ENCODE measurements around the gene PARG.

The PARG gene

GRCh38 chr10:49781247-49781646, 160.6 kb downstream of the PARG start:
- H2AK5ac ChIP-seq (ENCODE audit: low read length), result no peak overlapping the region
- no peak overlapping the region for H3K9ac ChIP-seq (ENCODE audit: low read length)
- no peak overlapping the region for H2AFZ ChIP-seq (ENCODE audit: insufficient read depth, low read length, poor library complexity)
- no peak overlapping the region for H2BK12ac ChIP-seq (ENCODE audit: low read length)
- no peaks in the 10 kb centered on the region for H3K4me1 ChIP-seq (ENCODE audit: control insufficient read depth in 1 of 2, insufficient read depth in 2 of 2, low read length in 2 of 2)
- no peak overlapping the region for H4K91ac ChIP-seq (ENCODE audit: low read depth, low read length)
- H3K4me3 ChIP-seq (ENCODE audit: low read depth, low read length), result no peak overlapping the region
- H3K79me2 ChIP-seq (ENCODE audit: control insufficient read depth, insufficient read depth, low read length, poor library complexity), result no peaks in the 10 kb centered on the region
- no peaks in the 10 kb centered on the region for H3K36me3 ChIP-seq (ENCODE audit: control insufficient read depth in 1 of 2, insufficient read depth in 2 of 2, low read length in 2 of 2)
- no peak overlapping the region for H3K14ac ChIP-seq (ENCODE audit: low read length)
- no peak overlapping the region for H3K4me2 ChIP-seq (ENCODE audit: low read length)
- H2BK5ac ChIP-seq (ENCODE audit: low read depth, low read length, poor library complexity), result no peak overlapping the region
- no peak for DNase-seq
- H3K9me3 ChIP-seq (ENCODE audit: insufficient read depth, low read depth, low read length), result no peaks in the 10 kb centered on the region
- H4K8ac ChIP-seq (ENCODE audit: low read depth, low read length), result no peak overlapping the region
- H3K79me1 ChIP-seq (ENCODE audit: low read length), result no peaks in the 10 kb centered on the region
- no peak overlapping the region for H3K23ac ChIP-seq (ENCODE audit: low read length)
- no peak overlapping the region for H3K4ac ChIP-seq (ENCODE audit: low read depth, low read length)
- no peak overlapping the region for H2BK120ac ChIP-seq (ENCODE audit: insufficient read depth, low read length, poor library complexity)
- no peaks in the 10 kb centered on the region for H3K27me3 ChIP-seq (ENCODE audit: insufficient read depth, low read length)
- H4K12ac ChIP-seq (ENCODE audit: low read depth, low read length), result no peak overlapping the region
- H3K18ac ChIP-seq (ENCODE audit: low read length), result no peak overlapping the region
- H3K27ac ChIP-seq (ENCODE audit: low read depth, low read length), result no peak overlapping the region

- no peak for DNase-seq
- Histone ChIP-seq H3K9me3 (ENCODE audit: insufficient read depth, low read depth, low read length) (no peaks in the 10 kb centered on the region), H2BK120ac (ENCODE audit: insufficient read depth, low read length, poor library complexity) (no peak overlapping the region), H3K27ac (ENCODE audit: low read depth, low read length) (no peak overlapping the region), H3K23ac (ENCODE audit: low read length) (no peak overlapping the region), H3K4ac (ENCODE audit: low read depth, low read length) (no peak overlapping the region), H2BK5ac (ENCODE audit: low read depth, low read length, poor library complexity) (no peak overlapping the region), H3K18ac (ENCODE audit: low read length) (no peak overlapping the region), H3K27me3 (ENCODE audit: insufficient read depth, low read length) (no peaks in the 10 kb centered on the region), H3K4me3 (ENCODE audit: low read depth, low read length) (no peak overlapping the region), H2BK12ac (ENCODE audit: low read length) (no peak overlapping the region), H4K8ac (ENCODE audit: low read depth, low read length) (no peak overlapping the region), H3K4me1 (ENCODE audit: control insufficient read depth in 1 of 2, insufficient read depth in 2 of 2, low read length in 2 of 2) (no peaks in the 10 kb centered on the region), H3K9ac (ENCODE audit: low read length) (no peak overlapping the region), H3K14ac (ENCODE audit: low read length) (no peak overlapping the region), H4K91ac (ENCODE audit: low read depth, low read length) (no peak overlapping the region), H2AK5ac (ENCODE audit: low read length) (no peak overlapping the region), H3K79me2 (ENCODE audit: control insufficient read depth, insufficient read depth, low read length, poor library complexity) (no peaks in the 10 kb centered on the region), H2AFZ (ENCODE audit: insufficient read depth, low read length, poor library complexity) (no peak overlapping the region), H3K4me2 (ENCODE audit: low read length) (no peak overlapping the region), H3K36me3 (ENCODE audit: control insufficient read depth in 1 of 2, insufficient read depth in 2 of 2, low read length in 2 of 2) (no peaks in the 10 kb centered on the region), H4K12ac (ENCODE audit: low read depth, low read length) (no peak overlapping the region), H3K79me1 (ENCODE audit: low read length) (no peaks in the 10 kb centered on the region)
- no CpG with 5 or more reads among the region's 3 CpGs for WGBS (ENCODE audit: extremely low coverage, insufficient coverage, insufficient read length)
Observed at GRCh38 chr10:49778197-49778596, 163.6 kb downstream of the PARG start.

- no peaks in the 10 kb centered on the region for H3K79me2 ChIP-seq (ENCODE audit: control insufficient read depth, insufficient read depth, low read length, poor library complexity)
- no peak overlapping the region for H3K18ac ChIP-seq (ENCODE audit: low read length)
- H2AK5ac ChIP-seq (ENCODE audit: low read length), result no peak overlapping the region
Observed at GRCh38 chr10:49776851-49777250, 165.0 kb downstream of the PARG start.

GRCh38 chr10:49775014-49775413, 166.8 kb downstream of the PARG start:
- no CpG with 5 or more reads among the region's 2 CpGs for WGBS (ENCODE audit: extremely low coverage, insufficient coverage, insufficient read length)
- no peak for DNase-seq

More at GRCh38 chr10:49776851-49777250, 165.0 kb downstream of the PARG start:
- no peaks in the 10 kb centered on the region for H3K79me1 ChIP-seq (ENCODE audit: low read length)
- no CpG with 5 or more reads among the region's 4 CpGs for WGBS (ENCODE audit: extremely low coverage, insufficient coverage, insufficient read length)
- no peaks in the 10 kb centered on the region for H3K36me3 ChIP-seq (ENCODE audit: control insufficient read depth in 1 of 2, insufficient read depth in 2 of 2, low read length in 2 of 2)
- no peak overlapping the region for H2BK12ac ChIP-seq (ENCODE audit: low read length)
- H2AFZ ChIP-seq (ENCODE audit: insufficient read depth, low read length, poor library complexity), result no peak overlapping the region
- no peak overlapping the region for H3K27ac ChIP-seq (ENCODE audit: low read depth, low read length)
- no peak overlapping the region for H4K91ac ChIP-seq (ENCODE audit: low read depth, low read length)
- H3K23ac ChIP-seq (ENCODE audit: low read length), result no peak overlapping the region
- H3K4ac ChIP-seq (ENCODE audit: low read depth, low read length), result no peak overlapping the region
- H3K4me1 ChIP-seq (ENCODE audit: control insufficient read depth in 1 of 2, insufficient read depth in 2 of 2, low read length in 2 of 2), result no peaks in the 10 kb centered on the region
- no peak overlapping the region for H3K14ac ChIP-seq (ENCODE audit: low read length)
- no peak overlapping the region for H2BK120ac ChIP-seq (ENCODE audit: insufficient read depth, low read length, poor library complexity)
- H3K4me3 ChIP-seq (ENCODE audit: low read depth, low read length), result no peak overlapping the region
- no peak overlapping the region for H4K8ac ChIP-seq (ENCODE audit: low read depth, low read length)
- H2BK5ac ChIP-seq (ENCODE audit: low read depth, low read length, poor library complexity), result no peak overlapping the region
- no peak overlapping the region for H3K4me2 ChIP-seq (ENCODE audit: low read length)
- H3K27me3 ChIP-seq (ENCODE audit: insufficient read depth, low read length), result no peaks in the 10 kb centered on the region
- H3K9ac ChIP-seq (ENCODE audit: low read length), result no peak overlapping the region
- no peak overlapping the region for H4K12ac ChIP-seq (ENCODE audit: low read depth, low read length)
- no peak for DNase-seq
- no peaks in the 10 kb centered on the region for H3K9me3 ChIP-seq (ENCODE audit: insufficient read depth, low read depth, low read length)

More at GRCh38 chr10:49775014-49775413, 166.8 kb downstream of the PARG start:
- H3K4ac ChIP-seq (ENCODE audit: low read depth, low read length), result no peak overlapping the region
- no peak overlapping the region for H2AFZ ChIP-seq (ENCODE audit: insufficient read depth, low read length, poor library complexity)
- H3K4me1 ChIP-seq (ENCODE audit: control insufficient read depth in 1 of 2, insufficient read depth in 2 of 2, low read length in 2 of 2), result no peaks in the 10 kb centered on the region
- H3K27me3 ChIP-seq (ENCODE audit: insufficient read depth, low read length), result no peaks in the 10 kb centered on the region
- H3K36me3 ChIP-seq (ENCODE audit: control insufficient read depth in 1 of 2, insufficient read depth in 2 of 2, low read length in 2 of 2), result no peaks in the 10 kb centered on the region
- H4K12ac ChIP-seq (ENCODE audit: low read depth, low read length), result no peak overlapping the region
- no peaks in the 10 kb centered on the region for H3K9me3 ChIP-seq (ENCODE audit: insufficient read depth, low read depth, low read length)
- H3K9ac ChIP-seq (ENCODE audit: low read length), result no peak overlapping the region
- H4K91ac ChIP-seq (ENCODE audit: low read depth, low read length), result no peak overlapping the region
- no peak overlapping the region for H3K23ac ChIP-seq (ENCODE audit: low read length)
- H3K4me3 ChIP-seq (ENCODE audit: low read depth, low read length), result no peak overlapping the region
- H3K18ac ChIP-seq (ENCODE audit: low read length), result no peak overlapping the region
- no peak overlapping the region for H3K27ac ChIP-seq (ENCODE audit: low read depth, low read length)
- no peak overlapping the region for H2BK5ac ChIP-seq (ENCODE audit: low read depth, low read length, poor library complexity)
- H3K14ac ChIP-seq (ENCODE audit: low read length), result no peak overlapping the region
- H3K79me2 ChIP-seq (ENCODE audit: control insufficient read depth, insufficient read depth, low read length, poor library complexity), result no peaks in the 10 kb centered on the region
- no peak overlapping the region for H2BK120ac ChIP-seq (ENCODE audit: insufficient read depth, low read length, poor library complexity)
- H2AK5ac ChIP-seq (ENCODE audit: low read length), result no peak overlapping the region
- no peak overlapping the region for H2BK12ac ChIP-seq (ENCODE audit: low read length)
- H3K79me1 ChIP-seq (ENCODE audit: low read length), result no peaks in the 10 kb centered on the region
- H4K8ac ChIP-seq (ENCODE audit: low read depth, low read length), result no peak overlapping the region
- H3K4me2 ChIP-seq (ENCODE audit: low read length), result no peak overlapping the region

Measured in trophoblast cell (in vitro differentiated cells and primary cell).